Keratinocyte (primary cell): ENCODE data around the gene TOMM5. TPM values are rescaled to one million over a fixed set of nuclear protein-coding genes. Genes with fewer than 3 reads are reported as not detected.

Experiments used
- DNase-seq: peaks from one replicate; pipeline ENCODE4 v3.0.0-alpha.2; 2011; ENCODE audit warnings: low read depth, missing footprints, low spot score
- FAIRE-seq: peaks from 2 replicates; lab custom pipeline; 2011; peaks lifted over from hg19 to GRCh38; lab: Jason Lieb, UNC
- H2AFZ ChIP-seq: 2 replicates; pipeline ENCODE4 v1.6.0; 2012; ENCODE audit warnings: low read length, control low read depth, inconsistent platforms; ENCODE audit not compliant: control insufficient read depth
- H3K27ac ChIP-seq: 2 replicates; pipeline ENCODE4 v1.5.1; 2011; ENCODE audit warnings: low read length; ENCODE audit not compliant: control insufficient read depth, insufficient read depth
- H3K27me3 ChIP-seq: 3 replicates; pipeline ENCODE4 v1.6.0; 2011; ENCODE audit warnings: low read length; ENCODE audit not compliant: control insufficient read depth, insufficient read depth; ENCODE audit errors: extremely low read depth
- H3K36me3 ChIP-seq, 2 experiments: 2 replicates in 1 of 2; 3 replicates in 1 of 2; pipeline ENCODE4 v1.5.1; 2011; ENCODE audit warnings: low read length in 2 of 2, mild to moderate bottlenecking in 1 of 2; ENCODE audit not compliant: control insufficient read depth in 2 of 2, insufficient read depth in 2 of 2; ENCODE audit errors: extremely low read depth in 1 of 2
- H3K4me1 ChIP-seq: 3 replicates; pipeline ENCODE4 v1.5.1; 2011; ENCODE audit warnings: low read length; ENCODE audit not compliant: control insufficient read depth, insufficient read depth; ENCODE audit errors: extremely low read depth
- H3K4me2 ChIP-seq: 3 replicates; pipeline ENCODE4 v1.6.0; 2011; ENCODE audit warnings: low read depth, low read length; ENCODE audit not compliant: control insufficient read depth, insufficient read depth; ENCODE audit errors: extremely low read depth
- H3K4me3 ChIP-seq, 3 experiments: fragments of 200-600 bp in 1 of 3; sonication (generic) in 1 of 3; 2 replicates in 2 of 3; 3 replicates in 1 of 3; pipeline ENCODE4 v1.5.1; 2011 to 2016; ENCODE audit warnings: low read length in 3 of 3, mild to moderate bottlenecking in 3 of 3, control low read depth in 2 of 3, inconsistent platforms in 1 of 3, low read depth in 1 of 3, mixed read lengths in 1 of 3, mixed run types in 1 of 3, moderate library complexity in 1 of 3; ENCODE audit not compliant: control insufficient read depth in 2 of 3, insufficient read depth in 2 of 3; ENCODE audit errors: extremely low read depth in 1 of 3
- H3K79me2 ChIP-seq: 2 replicates; pipeline ENCODE4 v1.6.0; 2012; ENCODE audit warnings: low read length; ENCODE audit not compliant: control insufficient read depth, insufficient read depth
- H3K9ac ChIP-seq: 3 replicates; pipeline ENCODE4 v1.6.0; 2011; ENCODE audit warnings: low read length; ENCODE audit not compliant: control insufficient read depth, insufficient read depth; ENCODE audit errors: extremely low read depth
- H3K9me1 ChIP-seq: 3 replicates; pipeline ENCODE4 v1.6.0; 2011; ENCODE audit warnings: low read length; ENCODE audit not compliant: control insufficient read depth, insufficient read depth; ENCODE audit errors: extremely low read depth
- H3K9me3 ChIP-seq: 2 replicates; pipeline ENCODE4 v1.5.1; 2012; ENCODE audit warnings: low read depth, low read length; ENCODE audit not compliant: control insufficient read depth
- H4K20me1 ChIP-seq: 3 replicates; pipeline ENCODE4 v1.6.0; 2011; ENCODE audit warnings: low read length; ENCODE audit not compliant: control insufficient read depth, insufficient read depth; ENCODE audit errors: extremely low read depth
- EZH2 ChIP-seq: IDR thresholded peaks from one replicate; pipeline ENCODE4 v1.6.1; 2012; ENCODE audit warnings: inconsistent platforms, mild to moderate bottlenecking, low read length, moderate library complexity
- dilution Hi-C: fragments of 300-500 bp; cut with MboI; formaldehyde crosslinking; loops from one replicate; pipeline ENCODE4 v1.7.0; 2020; ENCODE audit warnings: low sequenced_read_pairs; ENCODE audit not compliant: extremely low pct_ligation_motif_present
- polyA plus RNA-seq, 5 experiments: library from polyadenylated mRNA; depleted of rRNA in 3 of 5; stranded (reverse) in 3 of 5; stranded (forward) in 1 of 5; unstranded in 1 of 5; fragments of >200 nt; gene quantifications; 1 replicate in 1 of 5; 2 replicates in 3 of 5; 3 replicates in 1 of 5; pipeline versions ENCODE4 v1.2.1 to v1.2.3, GENCODE V29; 2011 to 2012; ENCODE audit warnings: missing spikeins in 2 of 5, low read depth in 1 of 5, low replicate concordance in 1 of 5
- TF ChIP-seq, protein P1 (sequence below), 3 experiments: IDR thresholded peaks in 1 of 3; conservative IDR thresholded peaks in 1 of 3; optimal IDR thresholded peaks in 1 of 3; 2 replicates in 2 of 3; 3 replicates in 1 of 3; pipeline versions ENCODE3 to v1.5.1; 2011; ENCODE audit warnings: low read length in 3 of 3, mild to moderate bottlenecking in 3 of 3, moderate library complexity in 2 of 3, control low read depth in 1 of 3, inconsistent platforms in 1 of 3; ENCODE audit not compliant: insufficient read depth in 2 of 3; ENCODE audit errors: extremely low read depth in 1 of 3

The TOMM5 gene
- polyA plus RNA-seq, 1 donor (not counting 4 experiments of a cell fraction or from before 2014, with no cell fraction given): 232 TPM

GRCh38 chr9:37623267-37623666 lies 30.9 kb upstream of the TOMM5 start:
- dilution Hi-C loops: no loop called here
- no peak overlapping the region for H3K27ac ChIP-seq
- no peaks in the 10 kb centered on the region for H4K20me1 ChIP-seq
- no peaks in the 10 kb centered on the region for H3K79me2 ChIP-seq
- H3K4me3 ChIP-seq: no peak overlapping the region
- no peak for FAIRE-seq
- no peaks in the 10 kb centered on the region for H3K9me3 ChIP-seq
- H3K9me1 ChIP-seq: no peaks in the 10 kb centered on the region
- H2AFZ ChIP-seq: no peak overlapping the region
- no peak overlapping the region for H3K4me2 ChIP-seq
- H3K9ac ChIP-seq: no peak overlapping the region
- TF ChIP-seq, protein P1, sequence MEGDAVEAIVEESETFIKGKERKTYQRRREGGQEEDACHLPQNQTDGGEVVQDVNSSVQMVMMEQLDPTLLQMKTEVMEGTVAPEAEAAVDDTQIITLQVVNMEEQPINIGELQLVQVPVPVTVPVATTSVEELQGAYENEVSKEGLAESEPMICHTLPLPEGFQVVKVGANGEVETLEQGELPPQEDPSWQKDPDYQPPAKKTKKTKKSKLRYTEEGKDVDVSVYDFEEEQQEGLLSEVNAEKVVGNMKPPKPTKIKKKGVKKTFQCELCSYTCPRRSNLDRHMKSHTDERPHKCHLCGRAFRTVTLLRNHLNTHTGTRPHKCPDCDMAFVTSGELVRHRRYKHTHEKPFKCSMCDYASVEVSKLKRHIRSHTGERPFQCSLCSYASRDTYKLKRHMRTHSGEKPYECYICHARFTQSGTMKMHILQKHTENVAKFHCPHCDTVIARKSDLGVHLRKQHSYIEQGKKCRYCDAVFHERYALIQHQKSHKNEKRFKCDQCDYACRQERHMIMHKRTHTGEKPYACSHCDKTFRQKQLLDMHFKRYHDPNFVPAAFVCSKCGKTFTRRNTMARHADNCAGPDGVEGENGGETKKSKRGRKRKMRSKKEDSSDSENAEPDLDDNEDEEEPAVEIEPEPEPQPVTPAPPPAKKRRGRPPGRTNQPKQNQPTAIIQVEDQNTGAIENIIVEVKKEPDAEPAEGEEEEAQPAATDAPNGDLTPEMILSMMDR (optimal IDR thresholded peaks at IDR 0.05 in 1 of 3, IDR thresholded peaks at IDR 0.05 in 1 of 3, conservative IDR thresholded peaks at IDR 0.05 in 1 of 3; ENCODE audit: extremely low read depth in 1 of 3, insufficient read depth in 2 of 3, low read length in 3 of 3): no peak
- TF ChIP-seq EZH2: no peak
- no peaks in the 10 kb centered on the region for H3K36me3 ChIP-seq
- no peaks in the 10 kb centered on the region for H3K27me3 ChIP-seq
- no peaks in the 10 kb centered on the region for H3K4me1 ChIP-seq
- no peak for DNase-seq

DNA sequence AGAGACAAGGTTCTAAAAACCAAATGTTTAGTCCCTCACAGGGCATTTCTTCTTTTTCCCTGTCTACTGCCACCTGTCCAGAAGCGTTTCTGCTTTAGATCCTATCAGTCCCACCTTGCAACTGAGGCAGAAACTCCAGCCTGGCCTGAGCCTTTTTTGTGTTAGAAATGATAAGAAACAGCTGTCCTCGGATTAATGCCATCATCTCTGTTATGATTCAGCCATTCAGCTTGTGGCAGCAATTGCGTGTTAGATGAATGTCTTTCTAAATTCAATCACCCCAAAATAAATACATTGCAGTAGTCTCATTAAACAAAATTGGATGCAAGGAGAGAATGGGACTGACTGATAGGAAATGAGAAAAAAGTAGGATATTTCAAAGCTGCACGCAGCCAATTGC lies 30.1 kb upstream of the TOMM5 start:
- Histone ChIP-seq H3K79me2 (no peaks in the 10 kb centered on the region), H3K9me3 (no peaks in the 10 kb centered on the region), H3K36me3 (no peaks in the 10 kb centered on the region), H3K9ac (no peak overlapping the region), H3K9me1 (no peaks in the 10 kb centered on the region), H3K4me3 (no peak overlapping the region), H2AFZ (no peak overlapping the region), H3K27ac (no peak overlapping the region), H3K4me2 (no peak overlapping the region), H3K4me1 (no peaks in the 10 kb centered on the region), H3K27me3 (no peaks in the 10 kb centered on the region), H4K20me1 (no peaks in the 10 kb centered on the region)
- FAIRE-seq (no peak), DNase-seq (no peak)
- no peak for TF ChIP-seq EZH2
- TF ChIP-seq, protein P1 (optimal IDR thresholded peaks at IDR 0.05 in 1 of 3, IDR thresholded peaks at IDR 0.05 in 1 of 3, conservative IDR thresholded peaks at IDR 0.05 in 1 of 3; ENCODE audit: extremely low read depth in 1 of 3, insufficient read depth in 2 of 3, low read length in 3 of 3): no peak
- dilution Hi-C loops: no loop called here
